NCI-H2227 (cell line): ENCODE results near the gene LRRC58.
"Not testable (repeated sequence)": the region's sequence is repeated elsewhere in the genome, so short reads cannot be mapped to it uniquely, and the experiment has no call there.

Experiments used
- DNase-seq: peaks from one replicate; lab custom pipeline; 2025; ENCODE audit not compliant: unreplicated experiment; lab: John Stamatoyannopoulos, UW

Gene LRRC58

GRCh38 chr3:120341658-120342346 lies 7.4 kb downstream of the LRRC58 start:
- no peak for DNase-seq

DNA sequence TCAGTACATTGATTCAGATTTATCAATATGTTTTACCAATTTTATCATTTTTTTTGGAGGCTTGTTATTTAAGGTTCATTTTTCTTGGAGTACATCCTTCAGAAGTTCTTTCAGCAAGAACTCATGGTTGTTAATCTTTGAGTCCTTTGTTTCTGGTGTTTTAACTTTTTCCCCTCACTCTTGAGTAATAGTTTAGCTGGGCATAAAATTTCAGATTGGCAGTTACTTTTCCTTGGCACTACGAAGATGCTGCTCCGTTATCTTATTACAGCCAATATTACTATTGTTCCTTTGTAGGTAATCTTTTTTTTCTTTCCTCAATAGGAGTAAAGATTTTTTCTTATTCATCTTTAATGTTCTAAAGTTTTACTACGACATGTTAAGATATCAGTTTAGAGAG lies 9.8 kb downstream of the LRRC58 start:
- DNase-seq, result no peak

DNA sequence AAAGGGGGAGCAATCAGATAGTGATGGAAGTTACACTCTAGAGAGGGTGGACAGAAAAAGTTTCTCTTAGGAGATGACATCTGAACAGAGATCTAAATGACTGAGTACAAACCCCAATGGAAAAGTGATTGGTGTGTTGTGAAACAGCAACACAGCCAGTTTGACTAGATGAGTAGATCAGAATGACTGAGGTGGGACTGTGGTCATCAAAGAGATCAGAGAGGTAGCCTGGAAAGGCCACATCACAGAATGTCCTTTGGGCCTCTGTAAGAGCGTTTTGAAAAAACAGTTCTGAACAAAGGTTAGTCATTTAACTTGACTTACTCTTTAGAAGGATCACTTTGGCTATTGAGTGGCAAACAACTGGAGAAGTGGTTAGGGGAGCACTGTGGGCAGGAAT lies 10.6 kb downstream of the LRRC58 start:
- DNase-seq, result no peak

DNA sequence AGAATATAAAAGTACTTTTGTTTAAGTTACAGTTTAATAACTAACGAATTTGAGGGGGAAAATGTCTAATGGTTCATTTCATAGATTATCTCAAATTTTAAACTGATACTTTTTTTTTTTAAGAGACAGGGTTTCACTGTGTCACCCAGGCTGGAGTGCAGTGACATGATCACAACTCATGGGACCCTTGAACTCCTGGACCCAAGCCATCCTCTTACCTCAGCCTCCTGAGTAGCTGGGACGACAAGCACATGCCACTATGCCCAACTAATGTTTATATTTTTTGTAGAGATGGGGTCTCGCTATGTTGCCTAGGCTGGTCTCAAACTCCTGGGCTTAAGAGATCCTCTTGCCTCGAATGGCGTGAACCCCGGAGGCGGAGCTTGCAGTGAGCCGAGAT lies 16.5 kb downstream of the LRRC58 start:
- no peak for DNase-seq

DNA sequence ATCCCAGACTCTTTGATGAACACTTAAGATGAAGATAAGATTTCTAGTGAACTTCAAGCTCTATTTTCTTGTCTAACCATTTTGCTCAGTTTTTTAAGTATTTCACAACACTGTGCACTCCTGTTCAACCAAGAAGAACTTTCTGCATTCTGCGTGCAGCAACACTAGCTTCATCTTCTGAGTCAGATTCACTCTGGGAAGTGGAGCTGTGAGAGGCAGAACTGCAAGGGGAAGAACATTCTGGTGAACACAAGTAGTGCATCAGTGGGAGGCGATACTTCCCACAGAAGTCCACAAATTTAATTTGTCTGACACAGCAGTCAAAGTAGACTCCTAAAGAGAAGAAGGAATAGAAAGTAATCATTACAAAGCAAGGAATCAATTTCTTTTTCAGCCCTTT lies 18.1 kb downstream of the LRRC58 start:
- DNase-seq, result no peak

- DNase-seq, result no peak
Measured at GRCh38 chr3:120326784-120327183, 22.4 kb downstream of the LRRC58 start.

DNA sequence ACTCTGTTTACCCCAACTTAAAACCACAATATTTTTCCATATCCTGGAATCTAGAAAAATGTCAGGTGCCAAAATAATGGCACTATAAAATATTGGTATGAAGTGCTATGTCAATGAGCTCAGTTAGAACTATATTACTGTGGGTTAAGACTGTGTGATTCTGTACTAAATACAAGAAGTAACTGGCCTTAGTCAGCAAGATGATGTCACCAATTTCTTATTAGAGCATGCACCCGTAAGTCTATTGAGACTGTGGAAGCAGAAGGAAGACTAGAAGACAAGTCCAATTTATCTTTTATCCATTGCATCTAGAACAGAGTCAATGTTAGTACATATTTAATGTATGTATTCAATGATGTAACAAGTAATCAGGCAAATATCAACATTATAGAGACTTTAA lies 25.0 kb downstream of the LRRC58 start:
- no peak for DNase-seq

GRCh38 chr3:120323761-120324160 lies 25.4 kb downstream of the LRRC58 start:
- DNase-seq, result not testable (repeated sequence)

- DNase-seq, result no peak
Measured at GRCh38 chr3:120311863-120312794, 37.0 kb downstream of the LRRC58 start.

DNA sequence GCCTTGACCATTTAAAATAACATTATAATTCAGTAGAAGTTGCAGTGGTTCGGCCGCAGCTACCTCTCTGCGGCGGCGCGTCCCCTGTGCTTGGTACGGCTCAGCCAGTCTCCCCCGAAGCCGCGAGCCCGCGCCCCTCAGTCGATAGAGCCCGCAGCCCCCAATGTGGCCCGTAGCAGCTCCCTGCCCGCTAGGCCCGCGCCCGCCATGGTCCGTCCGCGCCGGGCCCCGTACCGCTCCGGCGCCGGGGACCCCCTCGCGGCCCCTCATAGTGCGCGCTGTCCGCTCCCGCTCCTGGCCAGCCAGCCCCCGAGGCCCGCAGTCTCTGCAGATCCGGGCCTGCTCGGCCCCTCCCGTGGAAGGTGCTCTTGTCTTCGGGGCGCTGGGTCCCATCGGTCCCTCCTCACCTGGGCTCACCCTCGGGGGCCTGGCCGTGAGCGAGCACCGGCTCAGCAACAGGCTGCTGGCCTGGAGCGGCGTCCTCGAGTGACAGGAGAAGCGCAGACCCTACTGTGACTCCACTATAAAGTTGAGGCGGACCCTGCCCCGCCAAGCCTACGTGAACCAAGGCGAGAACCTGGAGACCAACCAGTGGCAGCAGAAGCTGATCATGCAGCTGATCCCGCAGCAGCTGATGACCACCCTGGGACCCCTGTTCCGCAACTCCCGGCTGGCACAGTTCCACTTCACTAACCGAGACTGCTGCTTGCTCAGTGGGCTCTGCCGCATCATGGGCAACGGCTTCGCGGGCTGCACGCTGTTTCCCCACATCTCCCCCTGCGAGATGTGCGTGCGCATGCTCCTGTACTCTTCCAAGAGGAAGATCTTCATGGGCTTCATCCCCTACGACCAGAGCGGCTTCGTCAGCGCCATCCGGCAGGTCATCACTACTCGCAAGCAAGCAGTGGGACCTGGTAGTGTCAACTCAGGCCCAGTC lies 42.4 kb downstream of the LRRC58 start:
- no peak for DNase-seq

DNA sequence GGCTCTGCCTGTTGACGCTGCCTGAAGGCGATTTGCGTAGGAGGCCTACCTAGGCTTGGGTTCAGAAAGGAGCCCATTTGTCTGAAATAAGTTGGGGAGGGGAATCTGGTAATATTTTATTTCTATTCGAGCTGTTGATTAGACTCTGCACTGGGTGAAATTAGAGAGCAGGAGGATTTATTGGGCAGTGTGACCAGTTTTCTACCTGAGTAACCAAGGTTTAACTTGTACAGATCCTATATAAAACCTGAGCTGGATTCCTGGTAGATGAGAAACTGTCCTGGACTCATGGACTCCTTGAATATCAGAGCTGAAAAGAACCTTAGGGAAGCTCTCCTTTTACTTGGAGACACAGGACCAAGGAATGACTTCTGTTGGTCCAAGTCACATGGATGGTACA lies 44.5 kb downstream of the LRRC58 start:
- no peak for DNase-seq

DNA sequence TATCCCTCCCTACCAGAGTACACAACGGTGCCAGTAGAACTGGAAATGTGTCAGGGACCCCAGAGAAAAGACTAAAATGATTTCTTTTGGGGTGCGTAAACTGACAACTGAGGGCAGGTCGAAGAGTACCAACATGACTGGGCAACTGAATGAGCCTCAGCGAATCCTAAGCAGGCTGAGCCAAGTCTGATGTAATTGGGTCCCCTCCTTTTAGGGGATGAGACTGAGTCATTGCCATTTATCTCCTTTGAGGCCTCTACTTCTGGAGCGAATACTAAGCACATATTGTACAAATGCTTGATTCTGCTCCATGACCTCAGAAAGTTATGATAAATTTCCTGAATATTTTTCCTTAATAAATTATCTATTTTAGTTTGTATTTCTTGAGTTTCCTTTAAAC lies 46.8 kb downstream of the LRRC58 start:
- DNase-seq, result no peak

DNA sequence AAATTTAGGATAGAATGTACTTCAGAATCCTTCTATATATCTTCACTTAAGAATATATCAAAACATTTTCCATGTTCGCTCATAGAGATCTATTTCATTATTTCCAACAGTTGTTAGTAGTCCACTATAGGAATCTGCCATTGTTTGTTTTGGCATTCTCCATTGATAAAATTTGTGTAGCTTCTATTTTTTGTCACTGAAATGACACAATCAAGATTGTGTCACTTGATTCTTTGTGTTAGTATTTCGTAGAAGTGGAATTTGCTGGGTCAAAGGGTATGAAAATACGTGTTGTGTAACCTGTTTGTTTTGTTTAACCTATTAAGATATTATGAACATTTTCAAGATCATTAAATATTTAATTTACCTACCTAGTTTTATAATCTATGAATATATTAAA lies 48.2 kb downstream of the LRRC58 start:
- DNase-seq, result no peak

GRCh38 chr3:120299403-120299802 lies 49.8 kb downstream of the LRRC58 start:
- no peak for DNase-seq

GRCh38 chr3:120298996-120299395 lies 50.2 kb downstream of the LRRC58 start:
- DNase-seq, result no peak

DNA sequence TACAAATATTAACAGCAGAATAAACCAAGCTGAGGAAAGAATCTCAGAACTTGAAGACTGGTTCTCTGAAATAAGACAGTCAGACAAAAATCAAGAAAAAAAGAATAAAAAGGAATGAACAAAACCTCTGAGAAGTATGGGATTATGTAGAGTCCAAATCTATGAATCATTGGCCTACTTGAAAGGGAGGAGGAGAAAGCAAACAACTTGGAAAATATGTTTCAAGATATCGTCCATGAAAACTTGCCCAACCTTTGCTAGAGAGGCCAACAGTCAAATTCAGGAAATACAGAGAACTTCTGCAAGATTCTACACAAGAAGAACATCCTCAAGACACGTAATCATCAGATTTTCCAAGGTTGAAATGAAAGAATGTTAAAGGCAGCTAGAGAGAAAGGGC lies 57.6 kb downstream of the LRRC58 start:
- not testable (repeated sequence) for DNase-seq

DNA sequence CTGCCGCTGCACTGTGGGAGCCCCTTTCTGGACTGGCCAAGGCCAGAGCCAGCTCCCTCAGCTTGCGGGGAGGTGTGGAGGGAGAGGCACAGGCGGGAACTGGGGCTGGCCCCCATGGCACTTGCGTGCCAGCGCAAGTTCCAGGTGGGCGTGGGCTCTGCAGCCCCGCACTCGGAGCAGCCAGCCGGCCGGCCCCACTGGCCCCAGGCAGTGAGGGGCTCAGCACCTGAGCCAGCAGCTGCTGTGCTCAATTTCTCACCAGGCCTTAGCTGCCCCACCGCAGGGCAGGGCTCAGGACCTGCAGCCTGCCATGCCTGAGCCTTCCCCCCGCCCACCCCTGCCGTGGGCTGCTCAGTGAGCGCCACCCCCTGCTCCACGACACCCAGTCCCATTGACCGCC lies 59.5 kb downstream of the LRRC58 start:
- DNase-seq, result no peak

- no peak for DNase-seq
Measured at GRCh38 chr3:120286465-120286864, 62.7 kb downstream of the LRRC58 start.

- DNase-seq, result no peak
Measured at GRCh38 chr3:120285508-120285841, 63.7 kb downstream of the LRRC58 start.

DNA sequence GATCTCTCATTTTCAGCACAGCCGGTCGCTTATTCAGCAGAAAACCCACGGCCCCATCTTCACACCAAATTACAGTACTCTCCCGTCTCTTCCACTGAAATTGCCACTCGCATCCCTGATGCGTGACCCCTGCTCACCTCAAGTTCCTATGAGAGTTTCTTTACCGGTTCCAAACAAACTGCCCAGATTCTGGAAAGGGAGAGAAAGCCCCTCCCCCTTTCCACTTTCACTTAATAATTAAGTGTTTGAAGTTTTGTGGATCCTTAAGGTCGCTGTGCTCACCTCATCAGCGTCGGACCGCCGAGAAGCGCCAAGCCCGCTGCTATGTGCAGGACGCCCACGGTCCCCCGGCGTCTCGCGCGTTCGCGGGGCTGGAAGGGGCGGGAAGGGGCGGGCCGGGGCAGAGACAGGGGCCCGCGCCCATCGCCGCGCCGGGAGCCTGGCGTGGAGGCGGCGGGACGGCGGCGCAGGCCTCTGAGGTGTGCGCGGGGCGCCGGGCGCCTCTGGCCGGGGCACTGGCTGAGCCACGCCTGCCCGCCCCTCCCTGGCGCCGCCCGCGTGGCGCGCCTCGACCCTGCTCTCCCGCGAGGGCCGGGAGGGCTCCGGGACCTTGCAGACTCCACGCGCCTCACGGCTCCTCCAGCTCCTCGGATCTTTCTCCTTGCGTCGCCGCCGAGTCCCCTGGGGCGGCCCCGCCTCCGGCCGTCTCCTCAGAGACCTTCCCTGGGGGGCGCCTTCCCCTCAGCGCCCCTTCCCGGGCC lies 64.2 kb downstream of the LRRC58 start, which contains the start of gene GPR156:
Gene GPR156 (minus strand): TSS at position 476 of the 761 bp plus-strand sequence. CDS start 41,124 bp downstream, outside the sequence.
- peak; percentile 22 for DNase-seq
